IMR-90 (cell line): ENCODE results near the gene IRAK1BP1.

Experiments
- MAFK ChIP-seq: IDR thresholded peaks from 2 replicates; pipeline ENCODE4 v1.6.1; 2012; ENCODE audit warnings: low read depth, low read length, improper control_type of control experiment
- SMC3 ChIP-seq: fragments of 150-350 bp; IDR thresholded peaks from 2 replicates; pipeline ENCODE4 v1.6.1; 2016; ENCODE audit warnings: low read depth, mild to moderate bottlenecking, antibody characterized with exemption, low read length, moderate library complexity
- TF ChIP-seq, protein P1 (sequence below): conservative IDR thresholded peaks from 2 replicates; pipeline ENCODE4 v1.5.1; 2012; ENCODE audit warnings: mild to moderate bottlenecking, low read depth, low read length, improper control_type of control experiment

DNA sequence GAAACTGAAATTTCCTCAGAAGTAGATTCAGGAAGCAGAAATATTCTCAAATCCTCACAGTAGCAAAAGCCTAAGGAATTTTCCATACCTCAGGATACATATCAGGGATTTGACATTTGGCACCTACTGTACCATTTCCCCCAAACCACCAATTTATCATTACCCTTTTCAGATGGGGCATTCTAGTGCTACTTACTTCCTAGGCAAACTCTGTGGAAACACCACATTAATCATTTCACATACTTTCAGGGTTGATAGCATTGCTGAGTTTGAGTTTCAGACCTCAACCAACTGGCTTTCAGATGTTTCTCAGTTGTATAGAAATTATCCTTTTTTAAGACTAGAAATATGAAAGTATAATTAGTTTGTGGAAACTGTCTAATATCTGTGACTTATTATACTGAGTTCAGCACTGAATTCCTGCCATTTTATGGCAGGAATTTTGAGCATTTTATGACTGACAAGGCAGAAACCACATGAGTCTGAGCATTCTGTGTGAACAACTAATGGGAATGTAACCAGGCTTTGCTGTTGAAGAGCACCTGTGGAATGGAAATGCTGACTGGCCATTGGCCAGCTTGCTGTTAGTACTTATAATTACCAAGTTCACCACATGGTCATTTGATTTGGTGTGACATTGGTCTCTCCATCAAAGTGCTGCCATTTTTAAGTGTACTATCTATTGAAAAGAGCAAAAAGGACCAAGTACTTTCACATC is 35.1 kb upstream of the IRAK1BP1 start:
- TF ChIP-seq MAFK: no peak
- no peak for TF ChIP-seq SMC3
- TF ChIP-seq, protein P1, sequence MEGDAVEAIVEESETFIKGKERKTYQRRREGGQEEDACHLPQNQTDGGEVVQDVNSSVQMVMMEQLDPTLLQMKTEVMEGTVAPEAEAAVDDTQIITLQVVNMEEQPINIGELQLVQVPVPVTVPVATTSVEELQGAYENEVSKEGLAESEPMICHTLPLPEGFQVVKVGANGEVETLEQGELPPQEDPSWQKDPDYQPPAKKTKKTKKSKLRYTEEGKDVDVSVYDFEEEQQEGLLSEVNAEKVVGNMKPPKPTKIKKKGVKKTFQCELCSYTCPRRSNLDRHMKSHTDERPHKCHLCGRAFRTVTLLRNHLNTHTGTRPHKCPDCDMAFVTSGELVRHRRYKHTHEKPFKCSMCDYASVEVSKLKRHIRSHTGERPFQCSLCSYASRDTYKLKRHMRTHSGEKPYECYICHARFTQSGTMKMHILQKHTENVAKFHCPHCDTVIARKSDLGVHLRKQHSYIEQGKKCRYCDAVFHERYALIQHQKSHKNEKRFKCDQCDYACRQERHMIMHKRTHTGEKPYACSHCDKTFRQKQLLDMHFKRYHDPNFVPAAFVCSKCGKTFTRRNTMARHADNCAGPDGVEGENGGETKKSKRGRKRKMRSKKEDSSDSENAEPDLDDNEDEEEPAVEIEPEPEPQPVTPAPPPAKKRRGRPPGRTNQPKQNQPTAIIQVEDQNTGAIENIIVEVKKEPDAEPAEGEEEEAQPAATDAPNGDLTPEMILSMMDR: no peak
